IPS-18c (cell line): ENCODE measurements around the gene HIPK3.
A peak's percentile ranks its signal among the peaks of the same experiment; 100 is the strongest.

Experiments used
- H3K4me3 ChIP-seq: 2 replicates; pipeline ENCODE4 v1.7.0; 2013; ENCODE audit warnings: low read depth, mild to moderate bottlenecking, low read length, moderate library complexity; ENCODE audit not compliant: insufficient read depth
- H3K9me3 ChIP-seq: one replicate; pipeline ENCODE4 v1.6.1; 2013; ENCODE audit warnings: mild to moderate bottlenecking, low read length, moderate library complexity; ENCODE audit not compliant: control insufficient read depth, insufficient read depth

The HIPK3 gene

GRCh38 chr11:33373636-33374035, 116.5 kb downstream of the HIPK3 start:
- Histone ChIP-seq H3K9me3 (no peaks in the 10 kb centered on the region), H3K4me3 (no peak overlapping the region)

- H3K4me3 ChIP-seq = peak overlapping the region; percentile 53; the same call in 1 of the 2 replicates
- no peaks in the 10 kb centered on the region for H3K9me3 ChIP-seq
These were observed 118.1 kb downstream of the HIPK3 start for GRCh38 chr11:33375236-33375635.

- H3K4me3 ChIP-seq = peak within 1 kb of the TSS; percentile 53
- H3K9me3 ChIP-seq = no peaks in the 10 kb centered on the region
These were observed 118.6 kb downstream of the HIPK3 start, which contains the start of gene KIAA1549L for GRCh38 chr11:33375688-33376311. TSS of gene KIAA1549L (plus strand) at chr11:33376108.

GRCh38 chr11:33376331-33377310, 119.4 kb downstream of the HIPK3 start:
- peak overlapping the region; percentile 53 for H3K4me3 ChIP-seq
- H3K9me3 ChIP-seq = no peaks in the 10 kb centered on the region

- no peak overlapping the region for H3K4me3 ChIP-seq
- no peaks in the 10 kb centered on the region for H3K9me3 ChIP-seq
These were observed 120.5 kb downstream of the HIPK3 start for GRCh38 chr11:33377412-33378370.

GRCh38 chr11:33379947-33380346, 122.8 kb downstream of the HIPK3 start:
- H3K9me3 ChIP-seq = no peaks in the 10 kb centered on the region
- H3K4me3 ChIP-seq = no peak overlapping the region

- H3K4me3 ChIP-seq = no peak overlapping the region
- H3K9me3 ChIP-seq = no peaks in the 10 kb centered on the region
These were observed 126.1 kb downstream of the HIPK3 start for GRCh38 chr11:33383075-33383919.

GRCh38 chr11:33383920-33384209, 126.7 kb downstream of the HIPK3 start:
- H3K9me3 ChIP-seq = no peaks in the 10 kb centered on the region
- no peak overlapping the region for H3K4me3 ChIP-seq

GRCh38 chr11:33384220-33384619, 127.0 kb downstream of the HIPK3 start:
- no peaks in the 10 kb centered on the region for H3K9me3 ChIP-seq
- no peak overlapping the region for H3K4me3 ChIP-seq

GRCh38 chr11:33387581-33387980, 130.4 kb downstream of the HIPK3 start:
- H3K4me3 ChIP-seq = no peak overlapping the region
- H3K9me3 ChIP-seq = no peaks in the 10 kb centered on the region

- no peaks in the 10 kb centered on the region for H3K9me3 ChIP-seq
These were observed 130.8 kb downstream of the HIPK3 start for GRCh38 chr11:33387996-33388395.

GRCh38 chr11:33388793-33389525, 131.8 kb downstream of the HIPK3 start:
- no peak overlapping the region for H3K4me3 ChIP-seq

More at GRCh38 chr11:33387996-33388395, 130.8 kb downstream of the HIPK3 start:
- H3K4me3 ChIP-seq = no peak overlapping the region

GRCh38 chr11:33389635-33390034, 132.5 kb downstream of the HIPK3 start:
- Histone ChIP-seq H3K9me3 (no peaks in the 10 kb centered on the region), H3K4me3 (no peak overlapping the region)

More at GRCh38 chr11:33388793-33389525, 131.8 kb downstream of the HIPK3 start:
- no peaks in the 10 kb centered on the region for H3K9me3 ChIP-seq

- Histone ChIP-seq H3K9me3 (no peaks in the 10 kb centered on the region), H3K4me3 (no peak overlapping the region)
These were observed 134.0 kb downstream of the HIPK3 start for GRCh38 chr11:33390944-33391892.

GRCh38 chr11:33391893-33392251, 134.7 kb downstream of the HIPK3 start:
- Histone ChIP-seq H3K9me3 (no peaks in the 10 kb centered on the region), H3K4me3 (no peak overlapping the region)
